CD4-positive, alpha-beta T cell (primary cell): ENCODE measurements around the gene CNOT6. TPM values are rescaled to one million over a fixed set of nuclear protein-coding genes. Genes with fewer than 3 reads are reported as not detected.

Source experiments
- ATAC-seq: fragments of 200-7000 bp; cut with Tn5 transposase; one replicate; pipeline ENCODE4 v1.10.0; 2022; ENCODE audit warnings: mild to moderate bottlenecking; ENCODE audit not compliant: poor library complexity
- CTCF ChIA-PET: fragments of 350-600 bp; sonication (Branson Sonifier 250); formaldehyde crosslinking; loops from one replicate; lab custom pipeline; 2021; ENCODE audit warnings: antibody characterized with exemption, inconsistent platforms; lab: Charles Lee
- POLR2A ChIA-PET: fragments of 350-600 bp; sonication (Branson Sonifier 250); formaldehyde crosslinking; loops from one replicate; lab custom pipeline; 2021; ENCODE audit warnings: antibody characterized with exemption, inconsistent platforms; lab: Charles Lee
- DNase-seq, 14 experiments: peaks; one replicate each; pipeline ENCODE4 v3.0.0-alpha.2; 2013 to 2020; ENCODE audit warnings: mixed read lengths in 2 of 14
- H3K27ac ChIP-seq, 2 donors: one replicate each; pipeline versions ENCODE4 v1.5.1 to v1.7.0; 2013; ENCODE audit warnings: low read length in 2 of 2, low read depth in 1 of 2, mild to moderate bottlenecking in 1 of 2
- H3K27me3 ChIP-seq, 2 experiments: 1 replicate in 1 of 2; 2 replicates in 1 of 2; pipeline versions ENCODE4 v1.6.1 to v1.7.0; 2013; ENCODE audit warnings: low read length in 2 of 2, control low read depth in 1 of 2, mild to moderate bottlenecking in 1 of 2, moderate library complexity in 1 of 2; ENCODE audit not compliant: insufficient read depth in 2 of 2, control insufficient read depth in 1 of 2
- H3K36me3 ChIP-seq: one replicate; pipeline ENCODE4 v1.6.1; 2013; ENCODE audit warnings: low read length, control low read depth; ENCODE audit not compliant: insufficient read depth
- H3K4me1 ChIP-seq: one replicate; pipeline ENCODE4 v1.6.1; 2013; ENCODE audit warnings: low read length, control low read depth; ENCODE audit not compliant: insufficient read depth
- H3K4me3 ChIP-seq: one replicate; pipeline ENCODE4 v1.5.1; 2013; ENCODE audit warnings: mild to moderate bottlenecking, low read length, moderate library complexity
- H3K9me3 ChIP-seq, 2 experiments: 1 replicate in 1 of 2; 2 replicates in 1 of 2; pipeline versions ENCODE4 v1.6.1 to v1.7.0; 2013; ENCODE audit warnings: low read length in 2 of 2, mild to moderate bottlenecking in 2 of 2, control low read depth in 1 of 2, moderate library complexity in 1 of 2; ENCODE audit not compliant: control insufficient read depth in 1 of 2, insufficient read depth in 1 of 2
- H3K27ac Mint-ChIP-seq: one replicate; pipeline ENCODE4 v1.8.0; 2020; ENCODE audit warnings: mixed read lengths
- H3K27me3 Mint-ChIP-seq: one replicate; pipeline ENCODE4 v1.8.0; 2021; ENCODE audit warnings: mixed read lengths
- H3K36me3 Mint-ChIP-seq: one replicate; pipeline ENCODE4 v1.8.0; 2021; ENCODE audit warnings: low read depth, mixed read lengths
- H3K4me1 Mint-ChIP-seq: one replicate; pipeline ENCODE4 v1.8.0; 2021; ENCODE audit warnings: low read depth, mixed read lengths
- H3K4me3 Mint-ChIP-seq: one replicate; pipeline ENCODE4 v1.8.0; 2020; ENCODE audit warnings: mild to moderate bottlenecking, mixed read lengths
- H3K9me3 Mint-ChIP-seq: one replicate; pipeline ENCODE4 v1.8.0; 2020; ENCODE audit warnings: mixed read lengths
- intact Hi-C, 2 experiments: fragments of 100-400 bp; cut with DNase I in 1 of 2; cut with micrococcal nuclease in 1 of 2; formaldehyde crosslinking; loops; one replicate each; pipeline versions ENCODE4 v1.15.1 to v1.9.0; 2023 to 2025; cut with DNase I, micrococcal nuclease
- total RNA-seq, 174 experiments: library from RNA in 2 of 174; stranded (reverse) in 2 of 174; gene quantifications; one replicate each; pipeline ENCODE4 v1.2.3 and lab custom pipeline; 2021 to 2026
- TF ChIP-seq, protein P1 (sequence below): fragments of 200-600 bp; IDR thresholded peaks from one replicate; pipeline ENCODE4 v1.8.0; 2022; ENCODE audit warnings: antibody characterized with exemption, mild to moderate bottlenecking

CNOT6 gene
- total RNA-seq, 2 experiments from 2014 or later: 12.5 to 13.8 TPM

DNA sequence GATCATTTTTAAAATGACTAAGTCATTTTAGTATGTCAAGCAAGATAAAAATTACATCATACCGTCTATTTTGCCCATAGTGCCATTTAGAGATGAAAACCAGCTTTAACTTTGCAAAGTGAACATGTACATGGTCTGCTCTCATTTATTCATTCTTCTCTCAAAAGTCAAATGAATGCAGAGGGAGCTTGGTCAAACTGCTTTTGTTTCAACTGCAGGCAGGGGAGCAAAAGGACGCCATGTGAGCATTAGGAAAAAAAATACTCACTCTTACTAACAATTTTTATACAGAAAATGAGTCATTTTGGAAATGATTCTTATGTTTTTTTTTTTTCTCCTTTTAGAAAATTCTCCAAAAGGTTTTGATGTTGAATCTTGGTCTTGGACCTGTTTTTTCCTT lies 81.4 kb downstream of the CNOT6 start:
- peaks cover 71% of the 10 kb centered on the region for H3K36me3 Mint-ChIP-seq

DNA sequence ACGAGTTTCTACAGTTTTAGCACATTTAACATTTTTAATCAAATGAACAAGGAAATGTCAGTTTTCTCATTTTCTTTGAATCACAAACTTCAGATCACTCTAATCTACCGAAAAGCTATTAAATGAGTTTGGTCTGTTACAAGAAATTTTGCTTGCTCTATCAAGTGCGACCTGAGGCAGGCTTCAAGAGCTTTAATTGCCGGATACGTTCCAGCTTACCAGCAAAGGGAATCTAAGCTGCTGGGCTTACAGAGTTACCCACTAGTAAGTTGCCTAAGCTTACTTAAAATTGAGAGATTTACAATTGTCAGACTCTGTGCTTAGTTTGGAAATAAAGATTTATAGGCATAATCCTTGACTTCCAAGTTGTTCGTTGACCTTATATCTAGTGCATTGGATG lies 86.5 kb downstream of the CNOT6 start:
- H3K4me3 Mint-ChIP-seq: no peak overlapping the region
- DNase-seq: no peak
- TF ChIP-seq, protein P1, sequence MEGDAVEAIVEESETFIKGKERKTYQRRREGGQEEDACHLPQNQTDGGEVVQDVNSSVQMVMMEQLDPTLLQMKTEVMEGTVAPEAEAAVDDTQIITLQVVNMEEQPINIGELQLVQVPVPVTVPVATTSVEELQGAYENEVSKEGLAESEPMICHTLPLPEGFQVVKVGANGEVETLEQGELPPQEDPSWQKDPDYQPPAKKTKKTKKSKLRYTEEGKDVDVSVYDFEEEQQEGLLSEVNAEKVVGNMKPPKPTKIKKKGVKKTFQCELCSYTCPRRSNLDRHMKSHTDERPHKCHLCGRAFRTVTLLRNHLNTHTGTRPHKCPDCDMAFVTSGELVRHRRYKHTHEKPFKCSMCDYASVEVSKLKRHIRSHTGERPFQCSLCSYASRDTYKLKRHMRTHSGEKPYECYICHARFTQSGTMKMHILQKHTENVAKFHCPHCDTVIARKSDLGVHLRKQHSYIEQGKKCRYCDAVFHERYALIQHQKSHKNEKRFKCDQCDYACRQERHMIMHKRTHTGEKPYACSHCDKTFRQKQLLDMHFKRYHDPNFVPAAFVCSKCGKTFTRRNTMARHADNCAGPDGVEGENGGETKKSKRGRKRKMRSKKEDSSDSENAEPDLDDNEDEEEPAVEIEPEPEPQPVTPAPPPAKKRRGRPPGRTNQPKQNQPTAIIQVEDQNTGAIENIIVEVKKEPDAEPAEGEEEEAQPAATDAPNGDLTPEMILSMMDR: no peak
- peaks cover 5% of the 10 kb centered on the region for H3K9me3 Mint-ChIP-seq
- Histone ChIP-seq H3K36me3 (peaks cover 11% of the 10 kb centered on the region), H3K27ac (no peak overlapping the region), H3K27me3 (no peaks in the 10 kb centered on the region), H3K9me3 (peaks cover 0 to 8% of the 10 kb centered on the region in 2 experiments), H3K4me3 (no peak overlapping the region), H3K4me1 (no peaks in the 10 kb centered on the region)
- peaks cover 21% of the 10 kb centered on the region for H3K36me3 Mint-ChIP-seq
- no peak for ATAC-seq
- intact Hi-C loops: no loop called here
- no peaks in the 10 kb centered on the region for H3K27me3 Mint-ChIP-seq
- H3K4me1 Mint-ChIP-seq: no peaks in the 10 kb centered on the region
- CTCF ChIA-PET: no interaction called here
- POLR2A ChIA-PET: no interaction called here
- H3K27ac Mint-ChIP-seq: no peak overlapping the region

More for the DNA sequence above, 81.4 kb downstream of the CNOT6 start:
- Histone ChIP-seq H3K36me3 (peaks cover 42% of the 10 kb centered on the region), H3K4me1 (no peaks in the 10 kb centered on the region), H3K27me3 (no peaks in the 10 kb centered on the region), H3K4me3 (no peak overlapping the region), H3K9me3 (no peaks in the 10 kb centered on the region), H3K27ac (no peak overlapping the region)
- TF ChIP-seq, protein P1: no peak
- H3K4me3 Mint-ChIP-seq: no peak overlapping the region
- POLR2A ChIA-PET: interaction anchor here (1.0 kb wide), 1 partner anchor 12 kb away, joined by 3 read pairs; no protein-coding TSS in a partner anchor
- CTCF ChIA-PET: no interaction called here
- H3K27me3 Mint-ChIP-seq: no peaks in the 10 kb centered on the region
- no peak overlapping the region for H3K27ac Mint-ChIP-seq
- H3K9me3 Mint-ChIP-seq: no peaks in the 10 kb centered on the region
- H3K4me1 Mint-ChIP-seq: no peaks in the 10 kb centered on the region
- no peak for ATAC-seq
- DNase-seq: no peak
- intact Hi-C loops: no loop called here

GRCh38 chr5:180583738-180584137 lies 89.6 kb downstream of the CNOT6 start:
- CTCF ChIA-PET: no interaction called here
- ATAC-seq (no peak), DNase-seq (no peak)
- Histone ChIP-seq H3K4me3 (no peak overlapping the region), H3K4me1 (no peaks in the 10 kb centered on the region), H3K27ac (no peak overlapping the region), H3K36me3 (no peaks in the 10 kb centered on the region), H3K27me3 (peaks cover 4 to 5% of the 10 kb centered on the region in 2 experiments), H3K9me3 (peaks cover 0 to 8% of the 10 kb centered on the region in 2 experiments)
- H3K9me3 Mint-ChIP-seq: peaks cover 5% of the 10 kb centered on the region
- H3K36me3 Mint-ChIP-seq: no peaks in the 10 kb centered on the region
- no peak overlapping the region for H3K27ac Mint-ChIP-seq
- peaks cover 18% of the 10 kb centered on the region for H3K27me3 Mint-ChIP-seq
- TF ChIP-seq, protein P1: no peak
- no peaks in the 10 kb centered on the region for H3K4me1 Mint-ChIP-seq
- intact Hi-C loops: no loop called here
- POLR2A ChIA-PET: no interaction called here
- H3K4me3 Mint-ChIP-seq: no peak overlapping the region
